Activated CD4-positive, alpha-beta T cell treated with anti-CD3 and anti-CD28 coated beads, Interleukin-2, amount 50 U/mL, for 1 hour (primary cell): Measurements from ENCODE around the gene EPHX1.

Experiments used
- DNase-seq: peaks from one replicate; pipeline ENCODE4 v3.0.0-alpha.2; 2020

The EPHX1 gene

DNA sequence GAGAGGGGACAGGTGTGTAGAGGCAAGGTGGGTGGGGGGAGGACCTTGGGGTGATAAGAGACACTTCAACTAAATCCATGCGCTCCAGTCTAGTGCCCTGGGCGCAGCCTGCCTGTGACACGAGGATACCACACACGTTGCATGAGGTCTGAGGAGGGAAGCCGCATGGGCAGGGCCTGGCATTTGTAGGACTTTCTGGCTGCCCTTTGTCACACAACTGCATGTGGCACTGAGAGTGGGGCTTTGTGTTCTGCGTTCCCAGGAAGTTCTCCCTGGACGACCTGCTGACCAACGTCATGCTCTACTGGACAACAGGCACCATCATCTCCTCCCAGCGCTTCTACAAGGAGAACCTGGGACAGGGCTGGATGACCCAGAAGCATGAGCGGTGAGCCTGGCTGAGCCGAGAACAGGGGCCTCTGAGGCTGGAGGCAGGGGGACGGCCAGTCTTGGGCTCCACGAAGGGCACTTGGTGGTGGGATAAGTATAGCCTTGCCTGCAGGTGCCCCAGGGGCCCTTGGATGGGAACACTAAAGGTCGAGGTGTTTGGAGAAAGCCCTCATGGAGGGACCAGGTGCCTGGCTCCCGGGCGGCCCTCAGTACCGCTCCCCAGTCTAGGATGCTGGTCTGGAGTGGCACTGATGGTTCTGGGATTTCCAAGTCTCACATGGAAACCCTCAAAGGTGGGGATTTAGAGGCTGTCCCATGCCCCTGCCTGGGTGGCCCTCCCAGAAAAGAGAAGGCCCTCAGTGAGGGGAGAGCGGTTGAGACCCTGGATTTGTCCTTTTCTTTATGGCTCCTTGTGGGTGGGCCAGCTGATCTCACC, 34.5 kb downstream of the EPHX1 start:
- DNase-seq: no peak

DNA sequence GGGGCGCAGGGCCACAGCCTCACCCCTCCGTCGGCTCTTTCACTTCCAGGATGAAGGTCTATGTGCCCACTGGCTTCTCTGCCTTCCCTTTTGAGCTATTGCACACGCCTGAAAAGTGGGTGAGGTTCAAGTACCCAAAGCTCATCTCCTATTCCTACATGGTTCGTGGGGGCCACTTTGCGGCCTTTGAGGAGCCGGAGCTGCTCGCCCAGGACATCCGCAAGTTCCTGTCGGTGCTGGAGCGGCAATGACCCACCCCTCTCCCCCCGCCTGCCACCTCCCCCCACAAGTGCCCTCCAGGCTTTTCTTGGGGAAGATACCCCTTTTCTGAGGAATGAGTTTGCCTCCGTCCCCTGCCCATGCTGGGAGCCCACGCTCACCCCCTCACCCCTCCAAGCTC, 35.2 kb downstream of the EPHX1 start:
- DNase-seq: no peak

DNA sequence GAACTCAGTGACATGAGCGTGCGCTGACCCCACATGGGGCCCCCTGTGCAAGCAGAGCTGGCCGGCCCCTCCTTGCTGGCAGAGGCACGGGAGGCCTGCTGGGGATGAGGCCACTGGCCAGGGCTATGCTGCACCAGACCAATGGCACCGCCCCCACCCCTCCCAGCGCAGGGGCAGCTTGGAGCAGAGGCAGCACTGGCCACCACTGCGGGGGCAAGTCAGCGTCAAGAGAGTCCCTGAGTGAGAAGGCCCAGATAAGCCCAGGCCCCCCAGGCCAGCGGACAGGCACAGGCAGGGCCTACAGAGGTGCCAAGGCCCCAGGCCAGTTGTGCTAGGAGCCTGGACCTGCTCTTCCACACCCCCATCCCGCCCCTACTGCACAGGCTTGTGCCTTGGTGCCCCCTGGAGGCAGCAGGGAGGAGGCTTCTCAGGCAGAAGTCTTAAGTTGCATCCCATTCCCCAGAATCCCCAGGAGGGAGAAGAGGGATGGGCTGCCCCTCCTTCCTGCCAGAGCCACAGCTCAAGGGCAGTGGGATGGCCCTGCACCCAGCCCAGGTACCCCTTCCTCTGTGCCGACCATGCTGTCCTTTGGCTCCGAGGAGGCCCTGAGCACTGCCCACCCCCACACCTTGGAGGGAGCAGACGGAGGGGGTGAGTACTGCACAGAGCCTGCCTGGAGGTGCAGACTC, 35.8 kb downstream of the EPHX1 start:
- peak; percentile 42 for DNase-seq

DNA sequence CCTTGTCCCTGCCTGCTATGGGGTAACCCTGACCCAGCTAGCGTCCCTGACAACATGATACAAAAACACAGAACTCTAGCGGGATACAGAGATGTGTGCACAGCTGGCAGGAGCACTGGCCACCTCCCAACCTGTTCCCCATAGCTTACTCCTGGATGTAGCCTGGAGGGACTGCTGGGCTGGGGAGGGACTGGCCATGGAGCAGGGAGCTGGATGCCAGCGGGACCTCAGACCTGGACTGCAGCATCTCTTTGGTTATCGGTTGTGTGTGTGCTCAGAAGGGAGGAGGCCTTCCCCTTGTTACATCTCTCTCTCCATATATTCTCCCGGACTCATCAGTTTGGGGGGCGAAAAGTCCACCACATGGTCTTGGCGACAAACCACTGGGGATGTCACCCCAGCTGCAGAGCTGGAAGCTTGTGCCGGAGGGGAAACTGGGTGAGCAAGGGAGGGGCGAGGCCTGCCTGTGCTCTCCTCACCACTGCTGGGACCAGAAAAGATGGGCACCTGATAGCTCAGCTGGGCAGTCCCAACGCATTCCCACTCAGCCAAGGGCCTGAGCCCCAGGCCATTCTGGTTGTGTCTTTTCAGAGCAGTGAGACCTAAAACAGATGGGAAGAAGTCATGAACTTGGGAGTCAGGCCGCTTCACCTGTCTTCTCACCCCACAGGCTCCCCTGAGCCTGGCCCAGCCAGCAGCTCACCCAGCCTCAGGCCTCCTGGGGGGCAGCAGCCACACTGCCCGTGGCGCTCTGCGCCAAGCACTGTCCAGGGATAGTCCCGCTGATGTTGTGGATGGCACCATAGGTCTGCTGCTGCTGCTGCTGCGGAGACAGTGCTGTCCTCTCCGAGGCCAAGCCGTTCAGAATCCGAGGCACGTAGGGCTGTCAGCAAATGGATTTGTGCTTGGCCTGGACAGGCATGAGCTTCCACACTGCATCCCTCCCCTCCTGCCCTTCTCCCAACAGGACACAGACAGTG, 36.7 kb downstream of the EPHX1 start:
- no peak for DNase-seq

DNA sequence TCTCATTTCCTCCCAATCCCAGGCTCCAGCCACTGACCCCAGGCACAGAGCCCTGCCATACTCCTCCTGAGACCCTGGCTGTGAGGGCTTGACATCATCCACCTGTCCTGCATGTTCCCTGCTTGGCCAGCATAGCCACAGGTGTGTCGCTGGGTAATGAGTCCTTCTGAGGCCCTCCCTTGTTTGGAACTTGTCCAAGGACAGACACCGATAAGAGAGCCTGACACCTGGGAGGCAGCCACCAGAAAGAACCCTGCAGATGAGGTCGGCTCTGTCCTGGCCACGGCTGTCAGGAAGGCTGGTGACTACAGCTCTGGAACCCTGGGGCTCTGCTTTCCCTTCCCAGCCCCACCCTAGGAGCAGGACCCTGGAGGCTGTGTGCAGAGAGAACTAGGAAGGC, 37.7 kb downstream of the EPHX1 start:
- no peak for DNase-seq

DNA sequence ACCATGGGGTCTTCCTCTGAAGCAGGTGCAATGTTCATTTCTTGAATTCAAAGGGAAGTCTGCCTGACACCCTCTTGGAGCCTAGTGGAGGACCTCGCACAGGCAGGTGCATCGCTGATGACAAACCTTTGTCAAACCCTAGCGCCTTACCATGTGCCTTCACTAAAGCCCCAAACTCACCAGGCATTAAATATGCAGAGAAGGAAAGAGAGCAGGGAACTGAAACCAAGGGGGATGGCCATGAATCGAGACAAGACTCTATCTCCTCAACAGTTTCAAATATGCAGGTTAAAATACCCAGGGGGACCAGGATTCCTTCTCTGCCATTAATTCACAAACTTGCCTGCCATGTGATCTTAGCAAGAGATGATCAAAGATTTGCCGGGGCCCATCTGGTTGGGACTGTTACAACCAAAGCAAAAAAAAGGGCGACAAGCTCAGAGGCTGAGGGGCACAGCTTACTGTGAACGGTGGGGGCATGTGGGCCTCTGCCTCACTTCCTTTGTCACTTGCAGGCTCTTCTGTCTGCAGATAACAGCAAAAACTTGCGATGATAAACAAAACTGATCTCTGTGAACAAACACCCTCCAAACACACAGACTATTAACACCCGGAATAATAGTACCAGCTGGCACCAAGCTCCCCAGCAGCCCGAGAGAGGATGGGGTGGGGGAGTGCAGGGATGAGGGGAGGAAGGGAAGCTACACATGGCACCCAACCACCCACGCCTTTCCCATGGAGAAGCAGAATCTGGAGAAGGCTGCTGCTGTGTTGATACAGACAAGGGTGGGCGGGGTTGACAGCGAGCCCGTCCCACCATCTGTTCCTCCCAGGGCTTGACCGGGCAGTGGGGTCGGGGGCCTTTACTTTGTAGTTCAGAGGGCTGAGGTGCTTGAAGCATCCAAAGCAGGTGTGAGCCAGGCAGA, 38.4 kb downstream of the EPHX1 start:
- DNase-seq: no peak

DNA sequence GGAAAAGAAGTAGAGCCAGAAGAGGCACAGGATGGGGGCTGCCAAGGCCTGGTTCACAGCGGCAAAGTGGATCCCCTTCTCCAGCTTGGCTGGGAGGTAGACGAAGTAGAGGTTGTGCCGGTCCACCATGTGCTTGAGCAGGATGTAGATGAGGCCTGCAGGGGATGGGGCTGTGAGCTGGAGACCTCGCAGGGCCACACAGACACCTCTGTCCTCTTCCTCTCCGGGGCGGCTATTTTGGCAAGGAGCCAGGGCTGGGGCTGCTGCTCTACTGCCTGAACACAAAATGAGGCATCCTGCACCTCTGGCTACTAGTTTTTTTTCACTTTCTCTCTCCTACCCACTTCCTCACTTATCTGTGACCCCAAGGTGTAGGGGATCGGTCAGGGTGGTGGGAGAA, 40.0 kb downstream of the EPHX1 start:
- DNase-seq: no peak

DNA sequence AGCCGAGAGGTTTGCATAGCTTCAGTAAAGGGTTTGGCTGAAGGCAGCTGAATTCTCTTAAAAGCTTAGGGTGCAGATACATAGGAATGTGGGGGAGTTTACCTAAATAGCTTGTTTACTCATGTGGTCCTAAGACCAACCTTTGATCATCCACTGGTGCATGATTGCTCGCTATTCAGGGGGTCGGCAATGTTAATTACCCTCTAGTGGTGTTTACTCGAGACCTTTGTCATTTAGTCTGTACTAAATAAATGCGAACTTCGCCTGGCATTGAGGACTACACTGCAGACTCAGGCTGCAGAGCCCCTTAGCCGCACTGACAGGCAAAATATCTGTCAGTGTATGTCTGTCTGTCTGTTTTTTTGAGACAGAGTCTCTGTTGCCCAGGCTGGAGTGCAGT, 40.4 kb downstream of the EPHX1 start:
- DNase-seq: no peak

DNA sequence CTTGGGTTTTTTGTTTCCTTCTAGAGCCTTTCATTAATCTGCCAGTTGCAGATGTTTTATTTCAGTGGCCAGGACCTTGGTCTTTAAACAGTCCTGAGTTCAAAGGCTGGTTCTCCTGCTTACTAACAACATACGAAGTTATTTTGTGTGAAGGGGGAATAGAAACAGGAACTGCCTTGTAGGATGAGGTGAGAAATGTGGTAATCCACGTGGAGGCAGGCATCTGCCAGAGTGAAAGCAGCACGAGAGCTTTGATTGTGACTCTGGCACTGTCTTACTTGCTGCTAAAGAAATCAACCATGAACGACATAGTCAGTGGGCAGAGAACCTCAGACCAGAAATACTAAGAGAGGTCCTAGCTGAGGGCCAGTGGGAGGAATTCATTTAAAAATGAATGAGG, 41.9 kb downstream of the EPHX1 start:
- DNase-seq: no peak

DNA sequence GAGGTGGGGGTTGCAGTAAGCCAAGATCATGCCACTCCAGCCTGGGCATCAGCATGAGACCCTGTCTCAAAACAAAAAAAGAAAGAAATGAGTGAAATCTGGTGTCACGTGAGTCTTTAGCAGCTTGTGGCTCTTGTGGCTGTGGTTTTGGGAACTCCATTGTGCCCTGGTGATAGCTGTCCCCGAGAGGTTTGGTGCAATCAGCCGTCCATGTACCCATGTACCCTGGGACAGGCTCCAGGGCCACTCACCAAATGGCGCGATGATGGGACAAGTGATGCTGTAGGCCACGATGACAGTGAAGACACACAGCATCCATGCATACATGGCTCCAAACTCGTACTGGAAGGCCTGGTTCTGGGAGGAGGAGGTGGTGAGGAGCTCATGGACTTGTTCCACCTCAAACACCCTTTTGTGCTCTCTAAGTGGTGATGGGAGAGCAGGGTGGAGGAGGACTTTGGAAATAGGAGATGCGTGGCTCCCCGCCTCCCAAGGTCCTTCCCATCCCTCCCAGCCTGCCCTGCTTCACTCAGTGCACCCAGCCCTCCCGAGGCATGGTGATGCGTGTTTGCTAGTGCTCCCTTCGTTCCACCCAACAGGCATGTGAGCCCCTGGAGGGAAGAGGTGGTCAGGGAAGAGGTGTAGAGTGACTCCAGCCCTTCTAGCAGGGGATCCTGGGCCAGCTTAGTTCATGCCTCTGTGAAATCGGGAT, 42.6 kb downstream of the EPHX1 start:
- no peak for DNase-seq

DNA sequence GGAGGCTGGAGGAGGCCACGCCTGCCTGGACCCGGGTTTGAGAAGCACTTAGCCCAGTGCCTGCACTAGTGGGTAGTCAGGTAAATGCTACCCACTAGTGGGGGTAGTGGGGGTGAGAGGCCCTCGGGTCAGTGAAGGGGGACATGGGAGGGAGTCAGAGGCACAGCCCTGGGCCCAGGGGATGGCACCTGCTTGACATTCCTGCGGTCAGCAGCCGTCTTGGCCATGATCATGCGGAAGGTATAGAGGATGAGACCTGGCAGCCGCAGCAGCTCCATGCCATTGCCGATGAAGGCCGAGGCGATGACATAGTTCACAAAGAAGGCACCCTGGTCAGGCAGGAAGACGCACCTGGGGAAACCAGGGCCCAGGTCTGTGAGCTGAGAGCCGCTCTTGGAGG, 43.5 kb downstream of the EPHX1 start:
- DNase-seq: no peak

DNA sequence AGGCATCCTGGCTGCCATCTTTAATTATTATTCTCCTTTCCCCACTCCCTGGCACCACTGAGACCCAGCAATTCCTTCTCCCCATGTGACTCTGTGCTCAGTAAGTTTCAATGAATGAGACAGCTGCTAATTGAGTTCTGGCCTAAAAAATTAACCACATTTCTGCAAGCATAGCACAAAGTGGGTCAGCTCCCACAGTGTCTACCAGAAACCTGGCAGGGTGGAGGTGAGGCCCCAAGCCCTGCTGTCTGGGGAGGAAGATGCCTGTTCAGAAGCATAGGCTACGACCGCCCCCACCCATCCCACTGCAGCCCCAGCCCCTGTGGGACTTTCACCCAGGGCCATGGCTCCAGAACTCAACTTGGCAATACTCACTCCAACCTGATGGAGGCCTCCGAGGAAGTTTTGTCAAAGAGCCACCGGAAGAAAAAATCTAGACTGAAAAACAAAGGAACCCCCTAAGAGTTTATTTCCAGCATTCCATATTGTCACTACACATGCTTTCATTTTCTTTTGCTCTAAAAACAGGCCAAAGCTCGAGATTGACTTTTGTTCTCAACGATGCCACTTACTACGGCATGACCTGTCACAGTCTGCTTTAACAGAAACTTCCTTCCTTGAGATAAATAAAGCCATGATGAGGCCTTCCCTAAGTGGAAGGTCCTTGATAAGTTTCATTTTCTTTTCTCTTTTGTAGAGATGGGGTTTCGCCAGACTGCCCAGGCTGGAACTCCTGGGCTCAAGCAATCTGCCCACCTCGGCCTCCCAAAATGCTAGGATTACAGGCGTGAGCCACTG, 45.8 kb downstream of the EPHX1 start:
- DNase-seq: no peak

DNA sequence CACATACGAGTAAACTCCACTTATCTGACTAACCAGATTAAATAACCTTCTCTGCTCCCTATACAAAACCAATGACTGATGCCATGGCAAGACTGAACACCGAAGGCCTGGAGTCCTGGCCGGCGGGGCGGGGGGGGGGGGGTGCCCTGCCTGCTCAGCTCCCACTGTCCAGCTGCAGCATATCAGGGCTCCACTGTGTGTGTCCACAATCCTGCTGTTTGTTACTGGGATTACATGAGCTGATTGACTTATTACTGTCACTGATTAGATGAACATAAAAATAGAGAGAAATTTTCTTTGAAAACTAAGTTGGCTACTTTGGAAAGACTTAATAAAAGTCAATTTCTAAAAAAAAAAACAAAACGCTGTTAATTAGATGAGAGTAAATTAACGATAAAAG, 47.3 kb downstream of the EPHX1 start:
- DNase-seq: no peak

DNA sequence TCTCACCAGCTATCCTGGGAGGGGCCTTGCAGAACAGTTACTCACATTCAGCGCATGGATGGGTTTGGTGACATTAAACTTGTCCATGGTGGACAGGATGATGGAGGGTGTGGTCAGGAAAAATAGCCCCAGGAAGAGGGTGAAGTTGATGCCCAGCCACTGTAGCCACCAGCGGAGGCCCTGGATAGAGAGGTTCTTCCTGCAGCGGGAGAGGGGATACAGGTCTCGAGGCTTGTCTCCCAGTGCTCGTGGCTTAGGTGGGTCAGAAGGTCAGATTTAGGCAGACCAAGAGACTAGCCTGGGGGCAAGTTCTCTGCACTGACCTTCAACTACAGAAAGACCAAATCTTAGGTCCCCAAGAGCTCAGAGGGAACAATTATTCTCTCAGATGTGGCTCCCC, 49.2 kb downstream of the EPHX1 start:
- no peak for DNase-seq

DNA sequence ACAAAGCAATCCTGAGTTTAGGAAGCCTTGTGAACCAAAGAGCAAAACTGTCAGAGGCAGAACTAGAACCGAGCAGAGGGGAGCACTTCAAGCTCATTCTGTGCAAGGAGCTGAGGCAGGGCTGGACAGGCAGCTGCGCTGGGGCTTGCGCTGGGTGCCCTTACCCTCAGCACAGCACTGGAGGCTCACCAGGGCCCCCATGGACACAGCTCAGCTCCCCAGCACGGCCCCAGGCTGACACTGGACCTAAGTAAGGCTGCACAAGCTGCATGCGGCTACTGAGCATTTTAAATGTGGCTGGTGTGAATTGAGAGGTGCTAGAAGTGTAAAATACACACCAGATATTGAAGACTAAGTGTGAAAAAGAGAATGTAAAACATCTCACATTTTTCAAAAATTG, 50.2 kb downstream of the EPHX1 start:
- DNase-seq: no peak

DNA sequence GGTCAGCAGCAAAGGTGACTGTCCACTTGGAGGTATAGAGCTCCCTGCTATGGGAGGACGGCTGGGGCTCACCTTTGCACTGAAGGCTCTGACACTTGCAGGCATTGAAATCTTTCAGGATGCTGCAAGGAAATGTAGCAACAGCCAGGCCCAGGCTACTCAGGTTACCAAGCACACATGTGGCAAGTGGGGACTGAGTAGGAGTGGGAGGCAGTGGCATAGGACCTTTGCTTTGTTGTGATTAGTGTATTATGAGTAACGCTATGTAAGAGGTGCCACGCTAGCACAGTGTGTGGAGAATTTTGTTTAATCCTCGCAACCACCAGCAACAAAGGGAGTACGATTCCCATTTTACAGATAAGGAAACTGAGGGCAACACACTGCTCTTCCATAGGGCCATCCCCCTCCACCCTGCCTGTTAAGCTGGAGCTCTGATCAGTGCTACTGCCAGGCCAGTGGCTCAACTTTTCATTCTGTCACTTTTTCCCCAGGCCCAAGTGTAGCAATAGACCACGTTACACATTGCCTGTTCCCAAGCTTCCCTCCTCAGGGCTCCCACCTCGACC, 51.0 kb downstream of the EPHX1 start:
- DNase-seq: no peak

DNA sequence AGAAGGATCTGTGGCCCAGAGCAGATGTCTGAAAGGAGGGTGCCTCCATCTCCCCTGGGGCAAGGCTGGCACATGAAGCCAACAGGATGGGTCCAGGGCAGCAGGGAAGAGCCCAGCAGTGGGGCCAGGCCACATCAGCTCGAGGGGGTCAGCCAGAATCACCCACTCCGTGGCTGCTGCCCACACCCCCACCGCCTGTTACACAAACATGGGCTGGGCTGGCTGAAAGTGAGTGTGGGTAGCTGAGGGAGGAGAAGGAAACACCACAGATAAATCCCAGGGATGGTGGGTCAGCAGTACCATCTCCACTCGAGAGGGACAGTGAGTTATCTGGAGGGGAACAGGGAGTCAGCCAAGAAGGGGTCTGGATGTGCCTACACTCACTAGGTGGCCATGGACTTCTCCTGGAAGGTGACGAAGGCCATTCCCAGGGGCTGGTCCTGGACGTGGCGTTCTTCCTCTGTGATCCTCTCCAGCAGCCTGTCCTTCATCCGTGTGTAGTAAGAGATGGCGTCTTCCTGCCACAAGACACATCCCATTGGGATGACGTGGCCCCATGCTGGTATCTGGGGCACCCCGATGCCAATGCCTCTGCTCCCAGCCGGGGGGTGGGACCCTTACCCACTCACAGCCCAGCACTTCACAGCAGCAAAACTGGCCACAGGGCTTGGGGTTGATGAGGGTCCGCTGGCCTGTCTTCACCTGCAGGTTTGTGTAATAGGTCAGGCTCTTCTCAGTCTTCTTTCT, 52.1 kb downstream of the EPHX1 start:
- DNase-seq: no peak

DNA sequence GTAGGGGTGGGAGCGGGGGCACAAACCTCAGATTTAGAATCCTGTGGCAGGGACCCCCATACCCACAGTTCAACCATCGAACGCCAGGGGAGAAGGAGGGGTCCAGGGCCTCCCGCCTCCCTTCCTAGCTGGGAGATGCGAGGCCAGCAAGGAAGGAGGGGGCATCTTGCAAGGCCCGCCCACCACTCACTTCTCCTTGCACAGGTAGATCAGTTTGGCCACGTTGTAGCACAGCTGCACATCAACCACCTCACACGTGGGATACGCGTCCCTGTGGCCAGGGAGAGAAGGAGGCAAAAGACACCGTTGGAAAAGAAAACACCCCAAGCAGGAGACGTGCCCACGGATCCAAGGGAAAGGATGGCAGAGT, 52.6 kb downstream of the EPHX1 start:
- no peak for DNase-seq

DNA sequence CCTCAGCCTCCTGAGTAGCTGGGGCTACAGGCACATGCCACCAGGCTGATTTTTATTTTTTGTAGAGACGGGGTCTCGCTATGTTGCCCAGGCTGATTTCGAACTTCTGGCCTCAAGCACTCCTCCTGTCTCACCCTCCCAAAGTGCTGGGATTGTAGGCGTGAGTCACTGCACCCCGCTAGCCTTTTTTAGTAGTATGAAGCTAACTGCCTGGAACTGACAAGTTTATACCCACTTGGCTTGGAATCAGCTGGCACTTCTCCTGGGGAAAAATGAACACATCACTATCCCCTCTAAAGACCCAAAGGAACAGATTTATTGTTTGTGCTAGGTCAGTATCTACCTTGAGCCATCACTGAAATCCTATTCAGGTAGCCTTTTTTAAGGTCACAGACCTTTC, 53.2 kb downstream of the EPHX1 start:
- DNase-seq: no peak

DNA sequence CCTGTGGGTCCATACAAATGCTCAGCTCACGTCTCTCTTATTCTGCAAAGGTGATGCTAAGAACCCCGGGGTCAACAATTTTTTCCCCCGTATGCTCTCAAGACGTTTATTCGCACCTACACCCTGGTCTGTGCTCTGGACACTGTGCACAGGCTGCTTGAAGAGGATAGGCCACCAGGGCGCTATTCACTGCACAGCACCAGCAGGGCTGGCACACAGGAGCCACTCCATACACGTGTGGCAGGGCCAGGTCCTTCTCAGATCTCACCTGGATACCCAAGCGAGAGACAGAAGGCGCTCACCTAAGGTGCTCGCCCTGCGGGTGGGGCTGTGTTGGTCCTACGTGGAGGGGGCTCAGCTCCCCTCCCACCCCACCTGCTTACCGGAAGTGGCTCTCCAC, 55.6 kb downstream of the EPHX1 start:
- no peak for DNase-seq
